ENCODE results near the gene TAAR1.

GRCh38 chr6:132659082-132659481 lies at the start of gene TAAR1:
- TF ChIP-seq EZH2 (IDR thresholded peaks at IDR 0.05; ENCODE audit: low read length), result no peak
- TF ChIP-seq CTCF (optimal IDR thresholded peaks at IDR 0.05 in 1 of 3, IDR thresholded peaks at IDR 0.05 in 1 of 3, conservative IDR thresholded peaks at IDR 0.05 in 1 of 3; ENCODE audit: extremely low read depth in 1 of 3, insufficient read depth in 2 of 3, low read length in 3 of 3), result no peak
